HG03354 (cell line): Measurements from ENCODE around the gene OMP.

Experiments used
- ATAC-seq: cut with Tn5 transposase; IDR thresholded peaks from one replicate; pipeline ENCODE4 v1.9.1; 2021; ENCODE audit warnings: mild to moderate bottlenecking; ENCODE audit not compliant: unreplicated experiment, poor library complexity, severe bottlenecking

OMP gene

DNA sequence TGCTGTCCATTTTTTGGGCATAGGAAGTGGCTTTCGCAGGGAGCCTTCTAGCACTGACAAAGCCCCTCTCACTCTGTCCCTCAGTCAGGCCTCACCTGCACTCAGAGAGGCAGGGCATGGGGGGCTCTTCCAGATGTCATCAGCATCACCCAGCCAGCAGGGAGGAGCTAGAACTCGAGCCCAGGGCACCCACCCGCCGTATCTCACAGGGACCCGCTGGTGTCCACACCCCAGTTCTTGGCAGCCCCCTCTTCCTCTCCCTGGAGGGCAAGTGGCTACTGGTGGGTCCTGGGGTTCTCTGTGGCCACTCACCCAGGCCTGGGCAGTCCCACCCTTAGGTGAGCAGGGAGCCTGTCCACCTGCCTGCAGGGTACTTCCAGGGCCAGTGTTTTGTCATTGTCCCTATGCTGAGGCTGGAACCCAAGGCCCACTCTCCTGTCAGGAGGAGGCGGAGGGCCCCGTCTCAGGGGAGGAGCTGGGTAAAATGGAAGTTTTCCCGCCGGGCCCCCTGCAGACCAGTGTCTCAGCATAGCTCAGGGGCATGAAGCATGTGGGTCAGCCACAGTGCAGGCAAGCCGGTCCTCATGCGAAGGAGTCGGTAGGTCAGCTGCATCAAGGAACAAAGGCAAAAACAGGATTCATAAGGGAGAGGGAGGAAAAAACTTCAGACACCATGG, 47.2 kb downstream of the OMP start:
- no peak for ATAC-seq

DNA sequence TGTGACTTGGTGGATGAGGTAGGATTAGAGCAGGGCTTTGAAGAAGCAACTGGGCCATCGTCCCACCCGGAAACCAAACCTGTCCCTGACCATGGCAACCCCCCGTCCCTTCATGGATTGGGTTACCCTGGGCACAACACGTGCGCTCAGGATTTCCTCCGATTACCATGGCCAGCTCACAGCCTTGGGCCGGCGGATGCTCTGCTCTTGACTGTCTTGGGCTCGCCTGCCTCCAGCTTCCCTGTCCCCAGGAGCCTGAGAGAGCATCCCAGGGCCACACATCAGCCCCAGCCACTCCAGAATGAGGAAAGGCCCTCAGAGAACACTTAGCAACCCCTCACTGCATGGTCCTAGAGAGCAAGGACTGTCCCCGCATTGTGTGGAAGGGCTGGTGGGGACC, 48.2 kb downstream of the OMP start:
- ATAC-seq = no peak

DNA sequence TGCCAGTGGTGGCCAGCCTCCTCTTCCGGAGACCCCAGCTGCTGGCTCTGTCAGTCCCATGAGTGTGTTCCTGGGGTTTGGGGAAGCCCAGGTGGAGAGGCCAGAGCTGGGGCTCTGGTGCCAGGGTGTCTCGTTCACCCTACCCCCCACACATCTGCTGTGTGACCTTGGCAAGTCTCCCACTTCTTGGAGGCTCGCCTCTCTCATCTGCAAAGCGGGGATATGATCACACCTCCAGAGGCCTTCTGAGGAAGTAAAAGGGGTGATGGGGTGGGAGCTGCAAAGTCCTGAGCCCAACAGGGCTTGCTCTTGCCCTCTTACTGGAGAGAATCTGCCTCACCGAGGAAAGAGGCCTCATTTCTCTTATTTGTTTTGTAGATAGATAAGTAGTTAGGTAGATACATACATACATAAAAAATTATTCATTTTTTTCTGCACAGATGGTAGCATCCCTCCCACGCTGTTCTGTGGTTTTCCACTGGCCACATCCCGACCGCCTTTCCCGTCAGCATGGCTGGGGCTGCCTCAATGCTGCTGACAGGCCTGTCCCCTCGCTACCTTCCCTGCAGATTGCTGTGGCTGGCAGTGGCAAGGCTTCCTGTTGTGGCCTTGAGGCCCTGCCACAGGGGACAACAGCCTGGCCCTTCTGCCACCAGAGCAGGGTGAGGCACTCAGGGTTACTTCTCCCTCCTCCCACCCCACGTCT, 49.3 kb downstream of the OMP start:
- no peak for ATAC-seq

- ATAC-seq = no peak
Measured at GRCh38 chr11:77152846-77153245, 50.2 kb downstream of the OMP start.
